ENCODE results near the gene OXLD1.

Gene OXLD1

DNA sequence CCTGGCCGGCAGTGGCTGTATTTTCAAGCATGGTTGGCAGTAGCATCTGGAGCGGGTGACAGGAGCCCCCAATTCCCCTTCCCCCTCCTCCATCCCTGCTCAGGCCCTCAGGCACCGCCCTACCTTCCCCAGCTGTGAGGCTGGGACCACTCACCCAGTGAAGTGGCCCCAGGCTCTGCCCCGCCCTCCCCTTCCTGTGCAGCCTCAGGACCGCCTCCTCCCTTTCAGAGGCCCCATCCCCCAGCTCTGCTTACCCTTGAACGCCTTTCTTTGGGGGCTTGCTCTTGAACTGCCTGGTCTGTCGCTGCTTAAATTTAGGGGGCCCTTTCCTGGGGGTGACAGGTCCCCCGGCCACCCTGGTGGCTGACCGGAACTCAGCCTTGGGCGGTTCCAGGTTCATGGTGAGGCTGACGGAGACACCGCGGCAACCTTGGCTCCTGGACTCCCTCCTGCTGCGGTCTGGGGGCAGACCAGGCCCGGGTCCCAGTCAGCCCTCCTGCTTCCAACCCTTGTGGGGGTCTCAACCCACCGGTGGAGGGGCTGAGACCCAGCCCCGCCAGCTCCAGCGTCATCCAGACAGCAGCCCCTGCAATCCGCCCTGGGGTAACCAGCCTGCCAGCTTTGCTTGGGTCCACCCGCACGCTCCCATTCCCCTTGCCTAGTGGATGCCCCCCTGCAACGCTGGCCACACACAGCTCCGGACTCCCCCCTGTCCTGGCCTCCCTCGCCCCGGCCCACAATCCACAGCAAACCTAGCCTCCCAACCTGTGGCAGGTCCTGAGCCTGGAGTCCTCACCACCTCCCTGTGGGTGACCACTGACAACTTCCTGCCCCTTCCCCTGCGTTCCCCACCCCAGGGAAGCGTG, 13.3 kb downstream of the OXLD1 start:
- TF ChIP-seq, protein P1, sequence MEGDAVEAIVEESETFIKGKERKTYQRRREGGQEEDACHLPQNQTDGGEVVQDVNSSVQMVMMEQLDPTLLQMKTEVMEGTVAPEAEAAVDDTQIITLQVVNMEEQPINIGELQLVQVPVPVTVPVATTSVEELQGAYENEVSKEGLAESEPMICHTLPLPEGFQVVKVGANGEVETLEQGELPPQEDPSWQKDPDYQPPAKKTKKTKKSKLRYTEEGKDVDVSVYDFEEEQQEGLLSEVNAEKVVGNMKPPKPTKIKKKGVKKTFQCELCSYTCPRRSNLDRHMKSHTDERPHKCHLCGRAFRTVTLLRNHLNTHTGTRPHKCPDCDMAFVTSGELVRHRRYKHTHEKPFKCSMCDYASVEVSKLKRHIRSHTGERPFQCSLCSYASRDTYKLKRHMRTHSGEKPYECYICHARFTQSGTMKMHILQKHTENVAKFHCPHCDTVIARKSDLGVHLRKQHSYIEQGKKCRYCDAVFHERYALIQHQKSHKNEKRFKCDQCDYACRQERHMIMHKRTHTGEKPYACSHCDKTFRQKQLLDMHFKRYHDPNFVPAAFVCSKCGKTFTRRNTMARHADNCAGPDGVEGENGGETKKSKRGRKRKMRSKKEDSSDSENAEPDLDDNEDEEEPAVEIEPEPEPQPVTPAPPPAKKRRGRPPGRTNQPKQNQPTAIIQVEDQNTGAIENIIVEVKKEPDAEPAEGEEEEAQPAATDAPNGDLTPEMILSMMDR (IDR thresholded peaks at IDR 0.05; ENCODE audit: extremely low read depth, missing control alignments) = no peak
- peak; percentile 78 for DNase-seq (ENCODE audit: low spot score)

DNA sequence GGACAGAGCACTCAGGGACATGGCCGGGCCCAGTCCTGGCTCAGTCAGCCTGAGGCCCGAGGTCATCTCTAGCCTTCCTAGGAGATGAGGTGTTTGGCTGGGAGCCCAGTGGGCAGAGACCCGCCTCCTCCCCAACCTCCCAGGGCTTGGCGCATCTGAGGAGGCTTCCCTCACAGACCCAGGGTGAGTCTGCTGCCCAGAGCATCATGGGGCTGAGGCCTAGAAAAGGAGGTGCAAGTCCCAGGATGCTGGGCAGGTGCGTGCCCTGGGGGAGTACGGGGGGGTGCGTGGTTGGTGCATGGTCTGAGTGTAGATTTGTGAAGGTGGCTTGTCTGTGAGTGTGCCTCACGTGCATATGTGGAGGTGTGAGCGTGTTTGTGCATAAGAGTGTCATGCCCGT, 14.7 kb downstream of the OXLD1 start:
- TF ChIP-seq, protein P1 (IDR thresholded peaks at IDR 0.05; ENCODE audit: extremely low read depth, missing control alignments) = no peak
- no peak for DNase-seq (ENCODE audit: low spot score)

DNA sequence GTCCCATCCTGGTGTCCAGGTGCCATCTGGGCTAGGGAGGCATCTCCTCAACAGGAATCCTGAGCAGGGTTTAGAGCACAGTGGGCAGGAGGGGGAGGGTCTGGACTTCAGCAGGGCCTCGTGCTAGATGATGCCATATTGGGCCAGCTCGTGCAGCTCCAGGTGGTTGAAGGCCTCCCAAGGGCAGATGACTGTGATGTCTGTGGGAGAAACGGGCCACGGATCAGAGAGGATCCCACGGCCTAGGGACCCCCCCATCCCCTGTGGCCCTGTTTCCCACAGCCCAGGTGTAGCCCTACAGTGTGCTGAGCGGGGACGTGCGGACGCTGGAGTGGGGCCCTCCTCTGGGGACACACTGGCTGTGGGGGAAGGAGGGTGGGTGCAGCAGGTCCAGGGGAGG, 15.5 kb downstream of the OXLD1 start:
- no peak for DNase-seq (ENCODE audit: low spot score)
- TF ChIP-seq, protein P1 (IDR thresholded peaks at IDR 0.05; ENCODE audit: extremely low read depth, missing control alignments) = no peak

DNA sequence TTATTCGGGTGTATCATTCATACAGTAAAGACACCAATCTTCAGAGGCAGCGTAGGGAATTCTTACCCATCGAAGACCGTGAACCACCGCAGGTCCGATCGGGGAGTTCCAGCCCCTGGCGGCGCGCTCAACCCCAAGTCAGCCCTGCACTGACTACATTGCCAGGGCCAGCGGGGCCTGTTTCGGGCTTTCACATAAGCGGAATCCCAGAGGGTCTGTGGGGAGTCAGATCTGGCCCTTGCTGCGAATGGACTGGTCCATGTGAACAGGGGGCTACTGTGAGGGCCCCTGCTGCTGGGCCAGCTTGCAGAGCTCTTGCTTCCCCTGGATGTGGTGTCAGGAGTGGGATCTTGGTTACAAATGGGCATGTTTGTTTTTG, 17.7 kb downstream of the OXLD1 start:
- TF ChIP-seq, protein P1 (IDR thresholded peaks at IDR 0.05; ENCODE audit: extremely low read depth, missing control alignments) = no peak
- peak; percentile 6 for DNase-seq (ENCODE audit: low spot score)

DNA sequence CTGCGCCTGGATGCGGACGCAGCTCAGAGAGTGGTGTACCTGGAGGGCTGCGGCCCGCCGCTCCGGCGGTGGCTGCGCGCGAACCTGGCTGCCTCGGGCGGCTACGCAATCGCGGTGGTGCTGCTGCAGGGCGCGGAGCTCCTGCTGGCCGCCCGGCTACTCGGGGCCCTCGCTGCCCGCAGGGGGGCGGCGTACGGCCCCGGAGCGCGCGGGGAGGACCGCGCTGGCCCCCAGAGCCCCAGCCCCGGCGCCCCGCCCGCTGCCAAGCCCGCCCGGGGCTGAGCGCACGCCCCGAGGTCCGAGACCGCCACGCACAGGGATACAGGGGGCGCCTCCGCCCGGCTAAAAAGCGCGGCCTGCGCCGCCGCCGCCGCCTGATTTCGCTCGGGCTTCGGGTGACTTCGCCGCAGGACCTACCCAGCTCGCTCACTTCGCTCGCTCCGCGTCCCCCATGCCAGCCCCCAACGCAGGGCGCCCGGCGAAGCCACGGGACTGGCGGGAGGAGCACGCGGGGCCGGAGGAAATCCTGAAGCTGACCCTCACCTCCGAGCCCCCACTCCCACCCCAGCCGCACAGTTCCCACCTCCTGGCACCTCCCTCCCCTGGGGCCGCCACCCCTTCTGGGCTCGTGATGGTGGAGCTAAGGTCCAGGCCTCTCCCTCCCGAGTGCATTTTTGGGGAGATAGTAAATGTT, 18.2 kb downstream of the OXLD1 start:
- TF ChIP-seq, protein P1 (IDR thresholded peaks at IDR 0.05; ENCODE audit: extremely low read depth, missing control alignments) = no peak
- no peak for DNase-seq (ENCODE audit: low spot score)

DNA sequence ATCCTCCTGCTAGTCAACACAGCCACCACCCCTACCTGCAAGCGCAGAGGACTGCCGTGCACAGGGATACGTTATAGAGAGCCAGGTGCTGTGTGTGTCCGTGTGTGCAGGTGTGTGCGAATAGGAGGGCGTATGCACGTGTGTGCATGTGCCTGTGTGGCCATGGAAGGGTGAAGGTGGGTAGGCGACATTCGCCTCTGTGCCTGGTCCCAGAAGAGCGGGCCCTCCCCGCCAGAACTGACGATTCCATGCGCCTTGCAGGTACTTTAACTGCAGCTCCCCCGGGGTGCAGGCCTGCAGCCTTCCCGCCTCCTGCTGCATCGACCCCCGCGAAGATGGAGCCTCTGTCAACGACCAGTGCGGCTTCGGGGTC, 18.8 kb downstream of the OXLD1 start:
- TF ChIP-seq, protein P1 (IDR thresholded peaks at IDR 0.05; ENCODE audit: extremely low read depth, missing control alignments) = no peak
- peak; percentile 10 for DNase-seq (ENCODE audit: low spot score)

DNA sequence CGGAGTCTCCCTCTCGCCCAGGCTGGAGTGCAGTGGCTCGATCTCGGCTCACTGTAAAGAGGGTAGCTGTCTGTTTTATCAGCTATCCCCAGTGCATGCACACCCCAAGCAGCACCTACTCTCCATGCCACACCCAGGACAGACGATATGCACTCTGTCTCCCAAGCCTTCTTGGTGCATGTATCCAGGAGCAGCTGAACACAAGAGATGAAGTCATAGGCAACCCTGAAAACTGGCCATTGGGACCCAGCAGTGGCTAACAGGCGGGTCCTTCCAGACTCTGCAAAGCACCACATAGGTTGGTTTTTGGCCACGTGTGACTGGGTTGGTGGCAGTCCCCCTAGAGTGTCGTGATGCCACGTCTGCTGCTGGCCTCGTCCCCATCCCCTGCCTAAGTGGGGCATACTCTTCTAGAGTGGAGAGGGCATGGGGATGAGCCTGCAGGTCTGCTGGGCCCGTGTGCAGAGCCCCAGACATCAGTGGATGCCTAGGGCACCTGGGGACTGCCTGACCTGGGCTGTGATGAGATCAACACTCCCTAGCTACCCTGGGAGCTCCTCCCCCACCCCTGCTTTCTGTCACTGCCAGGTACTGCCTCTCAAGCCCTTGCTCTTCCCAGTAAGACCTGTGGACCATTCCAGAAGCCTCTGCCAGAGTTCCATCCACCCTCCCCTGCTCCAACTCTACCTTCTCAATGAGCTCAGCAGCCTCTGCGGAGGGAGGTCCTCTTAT, 19.4 kb downstream of the OXLD1 start:
- peak; percentile 31 for DNase-seq (ENCODE audit: low spot score)
- TF ChIP-seq, protein P1 (IDR thresholded peaks at IDR 0.05; ENCODE audit: extremely low read depth, missing control alignments) = no peak

All from GM20000 (cell line).